Heart left ventricle (tissue), 16 donors: ENCODE results near the gene DYNC1LI1. TPM values are rescaled to one million over a fixed set of nuclear protein-coding genes. Genes with fewer than 3 reads are reported as not detected.

Experiments used
- ATAC-seq, 4 donors: fragments of 200-7000 bp; cut with Tn5 transposase; one replicate each; pipeline ENCODE4 v1.9.1; 2020 to 2022; ENCODE audit warnings: moderate library complexity in 4 of 4, mild to moderate bottlenecking in 3 of 4, moderate number of reproducible peaks in 1 of 4
- DNase-seq, 5 donors: peaks; one replicate each; pipeline ENCODE4 v3.0.0-alpha.2; 2020
- H3K27ac ChIP-seq, 12 donors: fragments of 200-600 bp; sonication (generic) in 4 of 12; one replicate each; pipeline versions ENCODE4 v1.5.0 to v1.8.0; 2016 to 2022; ENCODE audit warnings: mild to moderate bottlenecking in 2 of 12
- H3K27me3 ChIP-seq, 9 donors: fragments of 200-600 bp; sonication (generic) in 2 of 9; one replicate each; pipeline versions ENCODE4 v1.5.1 to v1.8.0; 2016 to 2022; ENCODE audit warnings: mild to moderate bottlenecking in 3 of 9
- H3K36me3 ChIP-seq, 9 donors: fragments of 200-600 bp; sonication (generic) in 2 of 9; one replicate each; pipeline versions ENCODE4 v1.5.0 to v1.8.0; 2018 to 2022; ENCODE audit warnings: mild to moderate bottlenecking in 2 of 9
- H3K4me1 ChIP-seq, 12 donors: fragments of 200-600 bp; sonication (generic) in 4 of 12; one replicate each; pipeline versions ENCODE4 v1.5.0 to v1.8.0; 2016 to 2022; ENCODE audit warnings: mild to moderate bottlenecking in 3 of 12
- H3K4me3 ChIP-seq, 12 donors: fragments of 200-600 bp; sonication (generic) in 4 of 12; one replicate each; pipeline versions ENCODE4 v1.5.0 to v1.8.0; 2017 to 2022; ENCODE audit warnings: mild to moderate bottlenecking in 9 of 12, moderate library complexity in 4 of 12
- H3K9me3 ChIP-seq, 12 donors: fragments of 200-600 bp; sonication (generic) in 4 of 12; one replicate each; pipeline versions ENCODE4 v1.5.0 to v1.8.0; 2016 to 2022; ENCODE audit warnings: mild to moderate bottlenecking in 1 of 12
- POLR2A ChIP-seq, 2 donors: fragments of 450-650 bp; IDR thresholded peaks; one replicate each; pipeline ENCODE4 v1.6.1; 2017; ENCODE audit warnings: antibody characterized with exemption in 2 of 2, mild to moderate bottlenecking in 2 of 2, moderate library complexity in 2 of 2
- WGBS, 4 donors: extraction: QIAGEN DNeasy Blood & Tissue Kit in 2 of 4; methylation state at CpG; one replicate each; pipeline versions ENCODE4 v1.1.5 to v1.1.7; 2013 to 2018; 5-methylcytosine and 5-hydroxymethylcytosine counted together
- intact Hi-C, 10 donors: fragments of 100-400 bp; cut with DNase I; formaldehyde crosslinking; loops; one replicate each; pipeline versions ENCODE4 v1.11.1 to v1.14.2; 2022
- polyA plus RNA-seq, 2 donors: library from polyadenylated mRNA; stranded (reverse); fragments of 200-250 nt; gene quantifications; one replicate each; pipeline ENCODE4 v1.2.3, GENCODE V29; 2013
- total RNA-seq, 9 donors: library from RNA; depleted of rRNA in 2 of 9; stranded (reverse); fragments of >200 nt in 2 of 9; fragmentation: NEBNext Ultra II Directional in 3 of 9; extraction: Animal tissue kit (Norgen Biotek cat#: 25700) in 3 of 9; gene quantifications; one replicate each; pipeline versions ENCODE4 v1.1.0 to v1.2.4, GENCODE V29; 2016 to 2023
- TF ChIP-seq, protein P1 (sequence below), 12 donors: fragments of 200-600 bp; sonication (generic) in 4 of 12; IDR thresholded peaks; one replicate each; pipeline versions ENCODE4 v1.5.0 to v1.8.0; 2018 to 2022; ENCODE audit warnings: antibody characterized with exemption in 12 of 12, mild to moderate bottlenecking in 5 of 12
- donor health status: ischemic (EF 13 %, LVEDD 7.1; RV severe dilation, severe dysfunction).
- donor health status: healthy with polysubstance abuse.
- donor health status: DM: no; HTN: yes; CAD: no.
- donor health status: DM: no; HTN: no; CAD: no.
- donor health status: ischemic (EF 25% LVEDD 6.9; RV normal size, moderate dysfunction).
- donor health status: ischemic (EF 25% LVEDD 5.7; RV mildly dilated, moderate dysfunction).
- donor health status: healthy.
- donor health status: DM: yes; HTN: yes; CAD: no.
- donor health status: ischemic (EF 35%, LVEDD 5.7; RV mildly dilated, moderate dysfunction).
- donor health status: nonischemic (EF 11% LVEDD 7.7; RV severe dilation, severe dysfunction).
- donor health status: DM: yes; HTN: yes; CAD: no.
- donor health status: PGD.
- donor health status: ischemic (EF 29% LVEDD 5.4; RV normal size, mild dysfunction).
- donor health status: nonischemic (EF 23%, LVEDD 6.1; RV moderate dilation, normal function).

The DYNC1LI1 gene
- total and polyA plus RNA-seq, 11 donors = 28.8 to 65.0 (median 55.9) TPM

DNA sequence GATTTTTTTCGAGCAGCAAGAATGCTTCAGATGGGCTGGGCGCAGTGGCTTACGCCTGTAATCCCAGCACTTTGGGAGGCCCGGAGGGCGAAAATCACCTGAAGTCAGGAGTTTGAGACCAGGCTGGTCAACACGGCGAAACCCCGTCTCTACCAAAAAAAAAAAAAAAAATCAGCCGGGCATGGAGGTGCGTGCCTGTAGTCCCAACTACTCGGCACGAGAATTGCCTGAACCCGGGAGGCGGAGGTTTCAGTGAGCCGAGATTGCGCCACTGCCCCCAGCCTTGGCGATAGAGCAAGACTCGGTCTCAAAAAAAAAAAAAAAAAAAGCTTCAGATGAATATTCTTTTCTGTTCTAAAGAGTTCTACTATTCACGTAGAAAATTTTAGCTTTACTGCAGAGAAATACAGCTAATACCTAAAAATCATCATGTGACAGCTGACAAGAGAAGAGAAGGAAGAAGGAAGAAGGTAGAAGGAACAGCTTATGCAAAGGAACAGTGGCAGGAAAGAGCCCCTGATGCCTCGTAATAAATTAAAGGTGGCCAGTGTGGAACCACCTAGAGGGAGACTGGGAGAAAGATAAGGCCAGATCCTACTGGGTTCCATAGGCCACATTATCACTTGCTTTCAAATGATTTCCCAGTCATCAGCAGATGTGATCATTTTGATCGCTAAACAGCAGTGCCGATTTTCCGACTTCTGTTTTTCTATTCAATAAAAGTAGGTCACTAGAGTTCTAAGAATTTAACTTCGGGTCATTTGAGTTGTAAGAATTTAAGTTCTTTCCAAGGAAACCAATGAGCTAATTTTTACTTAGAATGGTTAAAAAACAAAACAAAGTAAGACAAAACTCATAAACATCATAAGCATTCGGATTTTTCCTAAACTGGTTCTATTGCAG lies 69.5 kb downstream of the DYNC1LI1 start:
- H3K27ac ChIP-seq = peak overlapping the region in 6 of 12 donors; percentile 95 to 99 (median 98)
- WGBS, 4 donors = 71 to 75% (median 73%) methylated on average over 25 of the region's 25 CpGs
- H3K4me3 ChIP-seq = peak overlapping the region in 11 of 12 donors; percentile 43 to 99 (median 91)
- TF ChIP-seq POLR2A (IDR thresholded peaks at IDR 0.05) = no peak
- TF ChIP-seq, protein P1, sequence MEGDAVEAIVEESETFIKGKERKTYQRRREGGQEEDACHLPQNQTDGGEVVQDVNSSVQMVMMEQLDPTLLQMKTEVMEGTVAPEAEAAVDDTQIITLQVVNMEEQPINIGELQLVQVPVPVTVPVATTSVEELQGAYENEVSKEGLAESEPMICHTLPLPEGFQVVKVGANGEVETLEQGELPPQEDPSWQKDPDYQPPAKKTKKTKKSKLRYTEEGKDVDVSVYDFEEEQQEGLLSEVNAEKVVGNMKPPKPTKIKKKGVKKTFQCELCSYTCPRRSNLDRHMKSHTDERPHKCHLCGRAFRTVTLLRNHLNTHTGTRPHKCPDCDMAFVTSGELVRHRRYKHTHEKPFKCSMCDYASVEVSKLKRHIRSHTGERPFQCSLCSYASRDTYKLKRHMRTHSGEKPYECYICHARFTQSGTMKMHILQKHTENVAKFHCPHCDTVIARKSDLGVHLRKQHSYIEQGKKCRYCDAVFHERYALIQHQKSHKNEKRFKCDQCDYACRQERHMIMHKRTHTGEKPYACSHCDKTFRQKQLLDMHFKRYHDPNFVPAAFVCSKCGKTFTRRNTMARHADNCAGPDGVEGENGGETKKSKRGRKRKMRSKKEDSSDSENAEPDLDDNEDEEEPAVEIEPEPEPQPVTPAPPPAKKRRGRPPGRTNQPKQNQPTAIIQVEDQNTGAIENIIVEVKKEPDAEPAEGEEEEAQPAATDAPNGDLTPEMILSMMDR (IDR thresholded peaks at IDR 0.05) = no peak
- no peaks in the 10 kb centered on the region for H3K27me3 ChIP-seq
- DNase-seq = peak in 1 of 5 donors; percentile 28
- peaks cover 0 to 63% (median 14%) of the 10 kb centered on the region in 12 donors for H3K4me1 ChIP-seq
- no peak for ATAC-seq
- intact Hi-C loops = loop anchor here in 4 of 10 donors (10.0 kb wide), 2 partner anchors 74 to 434 kb away; partner anchors contain the start of gene DYNC1LI1 (in 3 of the 4)
- peaks cover 0 to 9% (median 0%) of the 10 kb centered on the region in 9 donors for H3K36me3 ChIP-seq
- no peaks in the 10 kb centered on the region for H3K9me3 ChIP-seq

DNA sequence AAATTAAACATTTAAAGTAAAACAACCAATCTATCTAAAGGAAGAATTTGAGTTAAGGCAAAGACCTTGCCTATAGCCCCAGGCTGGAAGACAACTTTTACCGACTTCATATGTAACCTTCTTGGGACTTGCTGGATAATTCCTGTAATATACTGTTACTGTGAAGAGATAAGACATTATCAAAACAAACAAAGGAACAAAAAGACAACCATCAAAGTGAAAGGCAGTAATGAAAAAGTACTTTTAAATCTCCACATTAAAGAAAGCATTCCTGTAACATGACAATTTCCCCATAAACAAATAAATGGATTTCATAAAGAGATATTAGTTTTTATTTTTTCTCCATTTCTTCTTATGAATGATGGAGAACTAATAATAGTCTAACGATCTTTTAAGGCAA lies 70.4 kb downstream of the DYNC1LI1 start:
- Histone ChIP-seq H3K9me3 (no peaks in the 10 kb centered on the region), H3K36me3 (peaks cover 0 to 9% (median 0%) of the 10 kb centered on the region in 9 donors), H3K4me3 (peak overlapping the region in 2 of 12 donors; percentile 85 to 90), H3K27me3 (no peaks in the 10 kb centered on the region), H3K27ac (peak overlapping the region in 1 of 12 donors; percentile 98), H3K4me1 (peaks cover 0 to 72% (median 14%) of the 10 kb centered on the region in 12 donors)
- no peak for ATAC-seq
- 68 to 75% (median 74%) methylated on average over 2 of the region's 2 CpGs for WGBS, 4 donors
- intact Hi-C loops = loop anchor here in 4 of 10 donors (10.0 kb wide), 2 partner anchors 75 to 435 kb away; partner anchors contain the start of gene DYNC1LI1 (in 3 of the 4)
- no peak for DNase-seq
- TF ChIP-seq, protein P1 (IDR thresholded peaks at IDR 0.05) = no peak
- no peak for TF ChIP-seq POLR2A (IDR thresholded peaks at IDR 0.05)

DNA sequence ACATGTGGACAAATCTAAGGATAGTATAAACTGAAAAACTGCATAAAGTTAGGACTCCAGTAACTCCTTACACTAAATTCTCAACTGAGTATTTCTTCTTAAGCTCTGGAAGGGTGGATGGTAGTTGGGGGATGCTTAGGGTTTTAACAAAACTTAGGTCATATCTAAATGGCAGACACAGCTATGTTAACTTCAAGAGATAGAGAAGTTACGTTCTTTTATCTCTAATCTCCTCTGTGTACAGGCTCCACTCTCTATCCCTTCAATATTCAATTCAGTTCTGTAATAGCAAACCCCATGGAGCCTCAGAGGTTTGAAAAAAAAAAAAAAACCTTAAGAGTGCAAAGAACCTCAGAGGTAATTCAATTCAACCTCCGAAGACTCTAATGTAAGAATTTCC lies 71.1 kb downstream of the DYNC1LI1 start:
- TF ChIP-seq POLR2A (IDR thresholded peaks at IDR 0.05) = no peak
- TF ChIP-seq, protein P1 (IDR thresholded peaks at IDR 0.05) = no peak
- H3K27me3 ChIP-seq = no peaks in the 10 kb centered on the region
- no peak overlapping the region for H3K4me3 ChIP-seq
- WGBS, 4 donors = 76 to 83% (median 81%) methylated on average over 2 of the region's 2 CpGs
- no peaks in the 10 kb centered on the region for H3K9me3 ChIP-seq
- no peak for DNase-seq
- H3K27ac ChIP-seq = no peak overlapping the region
- ATAC-seq = no peak
- intact Hi-C loops = no loop called here
- H3K4me1 ChIP-seq = peaks cover 0 to 78% (median 15%) of the 10 kb centered on the region in 12 donors
- H3K36me3 ChIP-seq = peaks cover 0 to 9% (median 0%) of the 10 kb centered on the region in 9 donors

DNA sequence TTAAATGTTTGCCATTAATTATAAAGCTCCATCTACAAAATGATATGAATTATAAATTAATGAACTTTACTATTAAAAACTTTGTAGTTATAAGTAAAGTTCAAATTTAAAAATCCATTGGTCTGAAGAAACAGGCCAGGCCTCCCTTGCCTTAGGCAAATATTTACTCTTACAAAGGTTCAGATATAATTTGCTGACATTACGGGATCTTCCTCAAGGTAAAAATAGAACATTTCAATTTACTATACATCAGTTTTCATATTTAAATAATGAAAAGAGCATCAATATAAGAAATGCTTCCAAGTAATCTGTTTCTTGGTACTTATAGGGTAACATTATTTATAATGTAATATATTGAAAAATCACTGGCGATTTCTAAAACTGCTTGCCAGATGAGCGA lies 71.7 kb downstream of the DYNC1LI1 start:
- intact Hi-C loops = no loop called here
- 91 to 95% (median 93%) methylated on average over 3 of the region's 3 CpGs for WGBS, 4 donors

More for the DNA sequence above, 71.7 kb downstream of the DYNC1LI1 start:
- peak overlapping the region in 1 of 12 donors; percentile 71 for H3K27ac ChIP-seq
- H3K4me3 ChIP-seq = no peak overlapping the region
- H3K9me3 ChIP-seq = no peaks in the 10 kb centered on the region
- TF ChIP-seq, protein P1 (IDR thresholded peaks at IDR 0.05) = no peak
- no peak for TF ChIP-seq POLR2A (IDR thresholded peaks at IDR 0.05)
- DNase-seq (no peak), ATAC-seq (no peak)
- H3K36me3 ChIP-seq = peaks cover 0 to 9% (median 0%) of the 10 kb centered on the region in 9 donors
- H3K27me3 ChIP-seq = no peaks in the 10 kb centered on the region
- H3K4me1 ChIP-seq = peaks cover 0 to 84% (median 21%) of the 10 kb centered on the region in 12 donors
